ENCODE results near the gene PRDM15.
A peak's percentile ranks its signal among the peaks of the same experiment; 100 is the strongest.

The PRDM15 gene

DNA sequence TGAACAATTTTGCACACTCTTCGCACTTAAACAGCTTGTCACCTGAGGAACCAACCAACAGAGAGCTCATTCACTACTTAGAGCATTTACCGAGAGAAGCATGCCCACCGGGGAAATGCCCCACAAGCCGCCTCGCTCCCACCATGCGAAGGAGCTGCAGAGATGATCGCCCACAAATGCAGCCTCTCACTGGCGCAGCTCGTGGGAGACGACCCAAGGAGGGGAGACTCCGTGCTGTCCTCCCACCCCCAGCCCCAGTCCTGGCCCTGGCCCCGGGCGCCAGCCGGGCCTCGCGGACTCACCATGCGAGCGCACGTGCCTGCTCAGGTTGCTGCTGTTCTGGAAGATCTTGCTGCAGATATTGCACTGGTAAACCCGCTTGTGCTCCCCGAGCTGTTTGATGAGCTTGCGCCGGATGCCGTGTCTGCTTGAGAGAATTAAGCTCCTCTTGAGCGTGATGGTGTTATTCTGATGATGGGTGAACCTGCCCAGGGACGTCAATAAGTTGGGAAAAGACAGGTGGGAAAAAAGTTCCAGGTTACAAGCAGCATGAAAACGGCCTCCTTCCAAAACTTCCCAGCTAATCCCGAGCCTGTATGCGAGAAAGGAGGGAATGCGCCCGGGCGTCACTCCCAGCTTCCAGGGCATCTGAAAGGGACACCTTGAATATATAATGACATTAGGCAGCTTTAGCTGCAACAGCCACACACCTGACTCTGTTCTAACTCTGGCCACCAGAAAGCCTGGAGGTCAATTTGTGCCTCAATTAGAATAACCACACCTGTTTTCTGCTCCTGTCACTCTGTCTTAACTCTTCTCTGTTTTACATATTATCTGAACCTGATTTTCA is 42.8 kb downstream of the PRDM15 start:
- FAIRE-seq (peak; percentile 47), DNase-seq (ENCODE audit: insufficient read length, low spot score) (no peak)
- TF ChIP-seq SPI1 (IDR thresholded peaks at IDR 0.05; ENCODE audit: low read depth, low read length) = no peak
- no peak for TF ChIP-seq TAF1 (IDR thresholded peaks at IDR 0.05; ENCODE audit: low read depth, low read length)
- no peak for TF ChIP-seq POU2F2 (IDR thresholded peaks at IDR 0.05; ENCODE audit: low read depth, low read length)
- no peak for TF ChIP-seq POLR2A (IDR thresholded peaks at IDR 0.05; ENCODE audit: low read depth, low read length)
- no peak for TF ChIP-seq PAX5 (IDR thresholded peaks at IDR 0.05; ENCODE audit: insufficient read depth, low read length, severe bottlenecking)
- TF ChIP-seq POLR2AphosphoS5 (IDR thresholded peaks at IDR 0.05; ENCODE audit: low read depth, low read length) = no peak

DNA sequence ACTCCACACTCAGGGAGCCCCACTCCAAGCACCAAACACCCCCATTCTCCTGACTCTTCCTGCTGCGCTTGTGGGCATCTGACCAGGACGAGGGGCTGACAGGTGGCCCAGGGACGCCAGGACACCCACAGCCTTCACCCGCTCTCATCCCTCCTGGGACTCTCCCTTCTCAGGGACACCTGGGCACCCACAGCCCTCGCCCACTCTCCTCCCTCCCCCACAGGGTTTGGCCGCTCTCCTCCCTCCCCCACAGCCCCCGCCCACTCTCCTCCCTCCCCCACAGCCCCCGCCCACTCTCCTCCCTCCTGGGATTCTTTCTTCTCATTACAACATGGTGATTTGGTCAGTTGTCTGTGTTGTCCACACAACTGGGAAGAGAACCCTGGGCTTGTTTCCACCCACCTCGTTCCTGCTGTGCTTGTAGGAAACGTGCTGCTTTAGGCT is 43.4 kb downstream of the PRDM15 start:
- no peak for TF ChIP-seq POLR2A (IDR thresholded peaks at IDR 0.05; ENCODE audit: low read depth, low read length)
- TF ChIP-seq TAF1 (IDR thresholded peaks at IDR 0.05; ENCODE audit: low read depth, low read length) = no peak
- TF ChIP-seq PAX5 (IDR thresholded peaks at IDR 0.05; ENCODE audit: insufficient read depth, low read length, severe bottlenecking) = no peak
- no peak; the same call in 1 of the 2 replicates for TF ChIP-seq POU2F2 (IDR thresholded peaks at IDR 0.05; ENCODE audit: low read depth, low read length)
- TF ChIP-seq SPI1 (IDR thresholded peaks at IDR 0.05; ENCODE audit: low read depth, low read length) = no peak
- TF ChIP-seq POLR2AphosphoS5 (IDR thresholded peaks at IDR 0.05; ENCODE audit: low read depth, low read length) = no peak
- DNase-seq (ENCODE audit: insufficient read length, low spot score) (no peak), FAIRE-seq (no peak)

DNA sequence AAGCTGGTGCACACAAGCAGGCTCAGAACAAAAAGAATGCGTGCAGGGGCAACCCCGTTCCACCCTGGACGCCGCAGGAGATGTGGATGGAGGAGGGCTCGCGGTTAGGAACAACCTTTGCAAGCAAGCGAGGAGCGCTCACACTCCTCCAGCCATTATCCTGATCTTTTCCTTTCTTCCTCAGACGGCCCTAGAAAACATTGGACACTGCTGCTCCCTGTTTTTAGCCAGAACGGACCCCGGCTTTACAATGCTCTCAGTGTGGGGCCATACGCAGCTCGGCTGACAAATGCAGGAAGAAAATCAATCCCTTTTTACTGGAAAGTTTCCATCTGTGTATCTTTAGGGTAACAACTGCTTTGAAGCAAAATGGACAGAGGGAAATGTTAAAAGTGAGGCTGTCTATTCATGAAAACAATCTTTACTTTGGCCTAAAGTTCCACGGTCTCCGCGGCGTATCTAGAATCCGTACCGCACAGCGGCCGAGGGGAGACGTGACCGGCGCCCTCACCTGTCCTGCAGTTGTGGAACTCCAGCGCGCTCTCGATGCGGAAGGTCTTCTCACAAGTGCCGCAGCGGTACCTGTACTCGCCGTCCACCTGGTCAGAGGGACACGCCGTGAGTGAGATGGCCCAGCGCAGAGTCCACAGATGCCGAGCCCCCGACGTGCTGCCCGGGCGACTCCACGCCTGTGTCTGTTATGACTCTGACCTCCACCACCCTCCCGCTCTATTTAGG is 44.0 kb downstream of the PRDM15 start:
- TF ChIP-seq POU2F2 (IDR thresholded peaks at IDR 0.05; ENCODE audit: low read depth, low read length) = no peak
- no peak for TF ChIP-seq POLR2AphosphoS5 (IDR thresholded peaks at IDR 0.05; ENCODE audit: low read depth, low read length)
- no peak for TF ChIP-seq POLR2A (IDR thresholded peaks at IDR 0.05; ENCODE audit: low read depth, low read length)
- no peak for TF ChIP-seq TAF1 (IDR thresholded peaks at IDR 0.05; ENCODE audit: low read depth, low read length)
- TF ChIP-seq PAX5 (IDR thresholded peaks at IDR 0.05; ENCODE audit: insufficient read depth, low read length, severe bottlenecking) = no peak
- no peak for TF ChIP-seq SPI1 (IDR thresholded peaks at IDR 0.05; ENCODE audit: low read depth, low read length)
- no peak for DNase-seq (ENCODE audit: insufficient read length, low spot score)
- FAIRE-seq = no peak

DNA sequence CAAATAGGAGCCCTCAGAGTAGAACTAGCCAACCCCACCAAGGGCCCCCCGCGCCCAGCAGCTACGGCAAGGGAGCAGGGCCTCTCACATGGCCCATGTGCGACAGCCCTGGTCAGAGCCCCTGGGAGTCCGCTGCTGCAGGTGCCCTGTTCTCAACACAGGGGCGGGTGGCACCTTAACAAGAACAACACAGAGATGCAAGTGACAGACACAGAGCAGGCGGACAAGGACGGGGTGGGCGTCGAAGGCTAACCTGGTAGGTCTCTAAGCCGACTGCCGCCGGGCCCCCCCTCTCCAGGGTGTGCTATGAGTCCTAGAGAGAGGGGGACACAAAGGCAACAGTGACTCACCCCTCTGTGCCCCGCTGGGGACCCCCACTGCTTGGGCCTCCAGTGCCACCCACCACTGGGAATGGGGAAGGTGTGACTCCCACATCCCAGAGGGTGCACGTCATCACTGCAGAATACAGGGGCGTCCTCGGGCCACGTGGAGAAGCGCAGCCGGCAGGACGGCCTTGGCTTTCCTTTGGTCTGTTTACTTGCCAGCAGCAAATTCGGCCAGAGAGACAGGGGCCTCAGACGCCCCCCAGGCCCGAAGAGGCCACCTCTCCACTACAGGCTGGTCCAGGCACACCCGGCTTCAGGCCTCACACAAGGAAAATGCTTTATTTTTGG is 44.8 kb downstream of the PRDM15 start:
- TF ChIP-seq TAF1 (IDR thresholded peaks at IDR 0.05; ENCODE audit: low read depth, low read length) (no peak), POLR2A (IDR thresholded peaks at IDR 0.05; ENCODE audit: low read depth, low read length) (no peak), POU2F2 (IDR thresholded peaks at IDR 0.05; ENCODE audit: low read depth, low read length) (no peak), PAX5 (IDR thresholded peaks at IDR 0.05; ENCODE audit: insufficient read depth, low read length, severe bottlenecking) (no peak)

DNA sequence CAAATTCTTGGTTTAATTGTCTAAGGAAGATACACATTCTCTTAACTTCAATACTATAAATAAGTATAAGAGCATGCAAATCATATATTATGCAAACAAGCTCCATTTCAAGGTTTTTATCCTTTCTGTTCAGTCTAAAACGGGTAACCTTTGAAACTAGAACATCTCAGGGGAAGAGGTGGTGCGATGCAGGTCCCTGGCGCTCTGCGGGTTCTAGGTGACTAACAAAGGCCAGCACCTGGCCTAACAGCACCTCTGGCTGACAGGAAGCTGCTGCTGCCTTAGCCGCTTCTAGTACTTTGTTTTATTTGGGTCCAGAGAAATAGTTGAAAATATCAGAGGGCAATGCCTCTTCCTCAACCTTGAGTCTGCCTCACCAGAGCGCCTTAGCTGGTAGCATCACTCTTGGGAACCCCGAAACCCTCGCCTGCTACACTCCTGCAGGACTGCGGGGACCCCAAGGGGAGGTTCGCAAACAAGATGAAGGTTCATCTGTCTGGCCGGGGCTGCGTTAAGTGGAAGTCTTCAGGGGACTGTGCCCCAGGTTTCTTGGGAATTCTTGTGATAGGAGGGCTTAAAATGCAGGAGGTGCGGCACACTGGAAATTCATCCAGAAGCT is 45.5 kb downstream of the PRDM15 start:
- TF ChIP-seq POU2F2 (IDR thresholded peaks at IDR 0.05; ENCODE audit: low read depth, low read length) = peak; percentile 47; the same call in 1 of the 2 replicates
- TF ChIP-seq SPI1 (IDR thresholded peaks at IDR 0.05; ENCODE audit: low read depth, low read length) = no peak
- peak; percentile 93 for FAIRE-seq
- DNase-seq (ENCODE audit: insufficient read length, low spot score) = peak; percentile 78

More for the DNA sequence above, 44.8 kb downstream of the PRDM15 start:
- DNase-seq (ENCODE audit: insufficient read length, low spot score) (no peak), FAIRE-seq (peak; percentile 43)

DNA sequence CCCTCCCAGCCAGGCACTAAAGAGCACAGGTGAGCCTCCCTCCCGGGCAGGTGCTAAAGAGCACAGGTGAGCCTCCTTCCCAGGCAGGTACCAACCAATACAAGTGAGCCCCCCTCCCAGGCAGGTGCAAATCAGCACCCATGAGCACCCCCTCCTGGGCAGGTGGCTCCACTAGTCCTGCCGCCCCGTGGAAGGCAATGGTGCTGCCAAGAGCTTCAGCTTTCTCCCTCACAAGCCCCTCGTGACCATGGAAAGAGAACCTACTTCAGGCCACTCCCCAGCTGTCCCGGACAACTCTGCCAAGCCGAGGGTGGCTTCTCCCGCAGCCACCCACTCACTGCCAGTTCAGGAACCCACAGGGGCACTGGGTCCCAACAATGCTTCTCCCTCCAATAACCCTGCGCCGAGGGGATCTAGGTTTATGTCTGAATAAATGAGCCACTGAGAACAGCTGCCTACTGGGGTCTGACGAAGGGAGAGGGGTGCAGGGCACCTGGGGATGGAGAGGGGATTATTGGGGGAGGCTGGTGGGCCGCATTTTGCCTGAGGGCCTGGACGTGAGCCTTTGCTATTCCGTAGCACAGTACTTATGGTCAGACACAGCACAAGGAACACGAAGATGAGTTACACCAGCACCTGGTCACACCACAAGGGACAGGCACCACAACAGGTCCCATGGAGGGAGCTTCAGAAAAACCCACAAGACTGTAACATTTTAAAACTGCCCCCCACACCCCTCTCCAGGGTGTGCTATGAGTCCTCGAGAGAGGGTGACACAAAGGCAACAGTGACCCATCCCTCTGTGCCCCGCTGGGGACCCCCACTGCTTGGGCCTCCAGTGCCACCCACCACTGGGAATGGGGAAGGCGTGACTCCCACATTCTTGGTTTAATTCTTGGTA is 46.3 kb downstream of the PRDM15 start:
- DNase-seq (ENCODE audit: insufficient read length, low spot score) = peak; percentile 63
- TF ChIP-seq SPI1 (IDR thresholded peaks at IDR 0.05; ENCODE audit: low read depth, low read length) (no peak), POLR2A (IDR thresholded peaks at IDR 0.05; ENCODE audit: low read depth, low read length) (no peak), POU2F2 (IDR thresholded peaks at IDR 0.05; ENCODE audit: low read depth, low read length) (no peak), PAX5 (IDR thresholded peaks at IDR 0.05; ENCODE audit: insufficient read depth, low read length, severe bottlenecking) (no peak), TAF1 (IDR thresholded peaks at IDR 0.05; ENCODE audit: low read depth, low read length) (no peak), POLR2AphosphoS5 (IDR thresholded peaks at IDR 0.05; ENCODE audit: low read depth, low read length) (no peak)
- peak; percentile 16 for FAIRE-seq

DNA sequence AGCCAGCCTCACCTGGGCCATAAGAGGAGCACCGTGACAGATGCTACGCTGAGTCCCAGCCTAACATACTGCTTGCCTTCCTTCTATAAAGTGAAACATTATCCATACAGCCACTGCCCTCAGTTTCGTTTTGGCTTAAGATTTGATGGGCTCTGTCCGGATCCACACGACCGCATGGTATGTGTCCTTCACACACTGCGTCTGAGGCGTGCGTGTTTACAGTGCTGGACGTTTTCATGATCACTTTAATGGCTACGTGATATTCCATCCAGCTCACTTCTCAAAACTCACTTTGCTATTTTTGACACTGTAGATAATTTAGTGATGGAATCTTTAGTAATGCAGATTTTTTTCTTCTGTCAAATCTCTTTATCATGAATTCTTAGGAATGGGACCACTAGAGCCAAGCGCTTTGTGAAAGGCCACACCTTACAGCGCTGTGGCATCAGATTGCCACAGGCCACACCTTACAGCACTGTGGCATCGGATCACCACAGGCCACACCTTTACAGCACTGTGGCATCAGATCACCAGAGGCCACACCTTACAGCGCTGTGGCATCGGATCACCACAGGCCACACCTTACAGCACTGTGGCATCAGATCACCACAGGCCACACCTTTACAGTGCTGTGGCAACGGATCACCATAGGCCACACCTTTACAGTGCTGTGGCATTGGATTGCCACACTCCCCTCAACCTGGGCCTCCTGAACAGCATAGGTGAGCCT is 47.1 kb downstream of the PRDM15 start:
- no peak for TF ChIP-seq POLR2AphosphoS5 (IDR thresholded peaks at IDR 0.05; ENCODE audit: low read depth, low read length)
- TF ChIP-seq POLR2A (IDR thresholded peaks at IDR 0.05; ENCODE audit: low read depth, low read length) = no peak
- TF ChIP-seq SPI1 (IDR thresholded peaks at IDR 0.05; ENCODE audit: low read depth, low read length) = no peak
- no peak for TF ChIP-seq TAF1 (IDR thresholded peaks at IDR 0.05; ENCODE audit: low read depth, low read length)
- no peak for TF ChIP-seq PAX5 (IDR thresholded peaks at IDR 0.05; ENCODE audit: insufficient read depth, low read length, severe bottlenecking)
- TF ChIP-seq POU2F2 (IDR thresholded peaks at IDR 0.05; ENCODE audit: low read depth, low read length) = no peak
- no peak for DNase-seq (ENCODE audit: insufficient read length, low spot score)
- peak; percentile 76 for FAIRE-seq

DNA sequence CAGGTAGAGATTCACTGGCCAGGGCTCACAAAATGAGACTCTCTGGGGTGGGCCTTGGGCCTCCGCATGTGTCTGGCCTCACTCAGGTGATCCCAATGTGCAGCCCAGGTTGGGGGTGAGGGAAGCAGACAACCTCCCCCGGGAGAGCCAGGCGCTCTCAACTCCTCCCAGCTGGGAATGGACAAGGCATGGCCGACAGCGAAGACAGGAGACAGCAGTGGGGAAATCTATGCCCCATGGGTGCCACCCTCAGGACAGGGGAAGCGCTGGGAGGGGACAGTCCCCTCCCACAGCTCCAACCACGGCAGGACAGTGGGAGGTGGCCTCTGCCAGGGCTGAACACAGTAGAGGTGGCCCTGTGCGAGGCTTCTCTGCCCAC is 47.7 kb downstream of the PRDM15 start:
- DNase-seq (ENCODE audit: insufficient read length, low spot score) (no peak), FAIRE-seq (no peak)
- no peak for TF ChIP-seq POLR2A (IDR thresholded peaks at IDR 0.05; ENCODE audit: low read depth, low read length)

Measured in GM12891 (cell line).